ENCODE results near the gene ARIH1. TPM values are rescaled to one million over a fixed set of nuclear protein-coding genes. Genes with fewer than 3 reads are reported as not detected.

The ARIH1 gene
- total and polyA plus RNA-seq, 2 of the 8 experiments (the other 6 are each of a cell fraction or from before 2014, with no cell fraction given) = 32.7 to 179 TPM

DNA sequence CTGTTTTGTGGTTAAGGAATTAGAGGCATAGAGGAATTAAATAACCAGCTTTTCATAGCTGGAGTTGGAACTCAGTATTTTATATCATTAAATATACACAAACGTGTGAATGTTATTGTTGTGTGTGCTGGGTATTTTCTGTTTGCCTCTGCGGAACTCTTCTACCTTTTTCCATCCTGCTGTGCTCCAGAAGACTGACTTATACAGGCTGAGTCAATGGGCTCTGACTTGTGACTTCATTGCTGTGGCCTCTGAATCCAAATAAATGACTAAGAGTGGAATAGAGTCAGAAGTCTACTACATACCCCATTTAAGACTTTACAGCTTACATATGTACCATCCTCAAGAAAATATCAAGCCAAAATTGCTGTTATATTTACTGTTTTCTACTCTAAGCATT, 17.6 kb downstream of the ARIH1 start (continued):
- TF ChIP-seq NANOG (IDR thresholded peaks at IDR 0.05; ENCODE audit: insufficient read depth, low read depth, low read length, poor library complexity, severe bottlenecking) (no peak), SRF (IDR thresholded peaks at IDR 0.05; ENCODE audit: low read depth, low read length) (no peak), RAD21 (IDR thresholded peaks at IDR 0.05 in 1 of 2, conservative IDR thresholded peaks at IDR 0.05 in 1 of 2; ENCODE audit: low read depth in 2 of 2, low read length in 2 of 2) (no peak), SAP30 (IDR thresholded peaks at IDR 0.05; ENCODE audit: insufficient read depth, insufficient replicate concordance, low read length) (no peak), KDM1A (IDR thresholded peaks at IDR 0.05; ENCODE audit: borderline replicate concordance, low read length) (no peak), HDAC2 (IDR thresholded peaks at IDR 0.05; ENCODE audit: borderline replicate concordance in 1 of 2, low read depth in 2 of 2, low read length in 2 of 2) (no peak)
